IPS DF 6.9 (cell line): Measurements from ENCODE around the gene TEKT5.
"Not testable (repeated sequence)": the region's sequence is repeated elsewhere in the genome, so short reads cannot be mapped to it uniquely, and the experiment has no call there.

Experiments
- DNase-seq: peaks from one replicate; pipeline ENCODE4 v3.0.0-alpha.2; 2013; ENCODE audit warnings: low read depth, low spot score
- H3K27ac ChIP-seq: one replicate; pipeline ENCODE4 v1.5.1; 2013; ENCODE audit warnings: low read length, control low read depth
- H3K27me3 ChIP-seq: 2 replicates; pipeline ENCODE4 v1.6.1; 2013; ENCODE audit warnings: mild to moderate bottlenecking, low read length; ENCODE audit not compliant: control insufficient read depth, insufficient read depth
- H3K36me3 ChIP-seq: 2 replicates; pipeline ENCODE4 v1.6.1; 2013; ENCODE audit warnings: low read length; ENCODE audit not compliant: control insufficient read depth, insufficient read depth
- H3K4me1 ChIP-seq: 2 replicates; pipeline ENCODE4 v1.6.1; 2013; ENCODE audit warnings: low read length; ENCODE audit not compliant: control insufficient read depth, insufficient read depth
- H3K4me3 ChIP-seq: 2 replicates; pipeline ENCODE4 v1.5.1; 2013; ENCODE audit warnings: mild to moderate bottlenecking, low read length
- H3K9me3 ChIP-seq: 2 replicates; pipeline ENCODE4 v1.6.1; 2013; ENCODE audit warnings: low read length, inconsistent platforms; ENCODE audit not compliant: control insufficient read depth, insufficient read depth
- WGBS: extraction: QIAGEN DNeasy Blood & Tissue Kit; methylation state at CpG from one replicate; pipeline ENCODE4 v1.1.7; 2013; ENCODE audit warnings: mixed read lengths, missing lambda C conversion rate; ENCODE audit not compliant: insufficient read length, insufficient coverage; 5-methylcytosine and 5-hydroxymethylcytosine counted together

Gene TEKT5

DNA sequence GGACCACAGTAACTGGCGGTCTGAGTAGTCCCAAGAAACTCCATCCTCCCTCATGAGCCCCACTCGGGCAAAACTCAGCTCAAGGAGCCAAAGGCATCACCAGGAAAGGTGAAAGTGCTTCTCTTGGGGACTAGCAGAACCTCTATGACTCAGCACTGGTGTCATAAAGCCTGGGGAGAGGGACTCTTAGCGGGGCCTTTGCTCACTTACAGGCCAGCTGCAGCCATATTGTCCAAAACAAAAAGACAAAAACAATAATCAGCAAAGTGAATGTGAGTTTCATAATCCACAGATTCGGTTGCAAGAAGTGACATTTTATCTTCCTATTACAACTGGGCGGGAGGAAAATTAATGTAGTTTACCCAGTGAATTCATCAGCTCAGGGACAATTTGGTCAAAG, at the start of gene TEKT5:
Gene TEKT5 (minus strand): TSS at position 101 of the 400 bp plus-strand sequence. CDS start 57 bp downstream, at position 44.
- Histone ChIP-seq H3K4me1 (peaks cover 2% of the 10 kb centered on the region; the same call in 1 of the 2 replicates), H3K9me3 (no peaks in the 10 kb centered on the region), H3K4me3 (no peak within 1 kb of the TSS), H3K27me3 (no peaks in the 10 kb centered on the region), H3K36me3 (no peaks in the 10 kb centered on the region), H3K27ac (no peak within 1 kb of the TSS)
- no CpG with 5 or more reads among the region's 5 CpGs for WGBS
- no peak for DNase-seq

DNA sequence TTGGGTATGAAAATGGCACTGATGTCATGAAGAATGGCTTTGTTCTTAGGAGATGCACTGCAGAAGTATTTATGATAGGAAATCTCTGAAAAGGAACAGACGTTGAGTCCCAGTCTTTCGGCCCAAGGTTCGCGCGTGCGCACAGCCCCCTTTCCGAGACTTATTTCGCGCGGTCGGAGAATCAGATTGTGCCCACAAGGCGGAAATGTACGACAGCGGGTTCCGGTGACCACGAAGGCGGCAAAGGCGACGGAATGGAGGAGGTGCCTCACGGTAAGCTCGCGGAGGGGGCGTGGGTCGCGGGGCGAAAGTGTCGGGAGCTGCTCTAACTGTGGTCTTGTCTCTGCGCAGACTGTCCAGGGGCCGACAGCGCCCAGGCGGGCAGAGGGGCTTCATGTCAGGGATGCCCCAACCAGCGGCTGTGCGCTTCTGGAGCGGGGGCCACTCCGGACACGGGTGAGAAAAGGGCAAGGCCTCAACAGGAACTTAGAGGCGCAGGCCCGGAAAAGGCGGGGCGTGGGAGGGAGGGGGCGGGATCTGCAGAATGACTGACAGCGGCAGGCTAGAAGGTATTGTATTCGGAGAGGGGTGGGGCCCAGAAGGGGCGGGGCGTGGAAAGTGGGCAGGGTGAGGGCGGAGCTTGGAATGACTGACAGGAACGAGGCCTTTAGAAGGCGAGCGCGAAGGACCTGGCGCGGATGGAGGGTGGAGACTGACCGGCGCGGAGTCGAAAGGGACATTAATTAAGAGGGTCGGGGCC, 49.1 kb upstream of the TEKT5 start, which contains the start of gene NUBP1:
Gene NUBP1 (plus strand): TSS at position 233 of the 760 bp plus-strand sequence. CDS start 22 bp downstream, at position 255.
- WGBS = no CpG with 5 or more reads among the region's 57 CpGs
- Histone ChIP-seq H3K4me1 (no peaks in the 10 kb centered on the region), H3K4me3 (peak within 1 kb of the TSS; percentile 54; the same call in 1 of the 2 replicates), H3K9me3 (no peaks in the 10 kb centered on the region), H3K36me3 (no peaks in the 10 kb centered on the region), H3K27me3 (no peaks in the 10 kb centered on the region), H3K27ac (no peak within 1 kb of the TSS)
- DNase-seq = peak; percentile 63

GRCh38 chr16:10743227-10743609, 48.5 kb upstream of the TEKT5 start:
- peak overlapping the region; percentile 54; the same call in 1 of the 2 replicates for H3K4me3 ChIP-seq
- no CpG with 5 or more reads among the region's 5 CpGs for WGBS

DNA sequence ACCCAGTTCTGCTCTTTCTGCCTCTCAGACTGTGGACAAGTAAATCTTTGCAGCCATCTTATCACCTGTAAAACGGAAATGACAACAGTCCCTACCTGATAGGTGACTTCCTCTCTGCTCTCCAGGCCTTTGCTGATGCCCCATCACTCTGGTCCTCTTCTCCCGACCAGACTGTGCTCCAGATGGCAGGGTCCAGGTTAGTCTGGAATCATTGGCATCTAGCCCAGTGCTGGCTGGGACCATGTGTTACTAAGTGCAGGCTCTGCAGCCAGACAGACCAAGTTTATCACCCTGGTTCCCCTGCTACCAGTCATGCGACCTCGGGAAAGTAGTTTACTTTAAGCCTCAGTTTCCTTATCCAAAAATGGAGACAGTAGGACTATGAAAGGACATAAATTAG, 47.1 kb upstream of the TEKT5 start:
- Histone ChIP-seq H3K27ac (no peak overlapping the region), H3K9me3 (no peaks in the 10 kb centered on the region), H3K4me3 (no peak overlapping the region), H3K36me3 (no peaks in the 10 kb centered on the region), H3K27me3 (no peaks in the 10 kb centered on the region), H3K4me1 (no peaks in the 10 kb centered on the region)
- WGBS = no CpG with 5 or more reads among the region's 4 CpGs
- DNase-seq = no peak

More at GRCh38 chr16:10743227-10743609, 48.5 kb upstream of the TEKT5 start:
- no peaks in the 10 kb centered on the region for H3K4me1 ChIP-seq
- H3K36me3 ChIP-seq = no peaks in the 10 kb centered on the region
- H3K9me3 ChIP-seq = no peaks in the 10 kb centered on the region
- H3K27me3 ChIP-seq = no peaks in the 10 kb centered on the region
- H3K27ac ChIP-seq = no peak overlapping the region
- DNase-seq = no peak

DNA sequence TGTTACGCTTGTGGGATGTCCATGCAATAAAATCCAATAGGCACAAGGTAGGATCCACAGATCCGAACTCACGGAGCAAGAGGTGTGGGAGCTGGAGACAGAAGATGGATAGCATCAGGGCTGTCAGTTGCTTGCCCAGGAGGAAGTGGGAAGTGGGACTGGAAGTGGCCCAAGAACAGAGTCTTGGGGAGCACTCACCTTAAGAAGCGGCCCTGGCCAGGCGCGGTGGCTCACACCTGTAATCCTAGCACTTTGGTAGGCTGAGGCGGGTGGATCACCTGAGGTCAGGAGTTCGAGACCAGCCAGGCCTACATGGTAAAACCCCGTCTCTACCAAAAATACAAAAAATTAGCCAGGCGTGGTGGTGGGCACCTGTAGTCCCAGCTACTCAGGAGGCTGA, 46.5 kb upstream of the TEKT5 start:
- not testable (repeated sequence) for H3K4me1 ChIP-seq, H3K27ac ChIP-seq
- WGBS = no CpG with 5 or more reads among the region's 10 CpGs

DNA sequence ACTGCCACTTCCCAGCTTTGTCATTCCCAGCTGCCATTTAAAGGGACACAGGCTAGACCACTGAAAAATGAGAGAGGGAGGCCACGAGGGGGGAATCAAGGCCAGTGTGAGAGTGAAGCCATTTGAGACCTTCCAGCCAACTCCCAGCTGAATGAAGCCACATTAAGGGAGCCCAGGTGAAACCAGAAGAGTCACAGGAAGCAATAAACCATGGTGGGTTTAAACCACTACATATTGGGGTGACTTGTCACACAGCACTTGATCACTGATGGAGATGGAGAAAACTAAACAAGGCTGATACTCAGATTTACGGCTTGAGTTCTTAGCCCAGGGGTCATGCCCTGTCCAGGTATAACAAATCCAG, 46.1 kb upstream of the TEKT5 start:
- no peak overlapping the region for H3K27ac ChIP-seq
- no peaks in the 10 kb centered on the region for H3K27me3 ChIP-seq
- H3K36me3 ChIP-seq = no peaks in the 10 kb centered on the region
- H3K9me3 ChIP-seq = no peaks in the 10 kb centered on the region
- H3K4me3 ChIP-seq = no peak overlapping the region
- H3K4me1 ChIP-seq = no peaks in the 10 kb centered on the region
- no CpG with 5 or more reads among the region's 2 CpGs for WGBS
- DNase-seq = no peak

More for the DNA sequence above, 46.5 kb upstream of the TEKT5 start:
- not testable (repeated sequence) for H3K9me3 ChIP-seq, H3K36me3 ChIP-seq, H3K4me3 ChIP-seq, DNase-seq, H3K27me3 ChIP-seq

DNA sequence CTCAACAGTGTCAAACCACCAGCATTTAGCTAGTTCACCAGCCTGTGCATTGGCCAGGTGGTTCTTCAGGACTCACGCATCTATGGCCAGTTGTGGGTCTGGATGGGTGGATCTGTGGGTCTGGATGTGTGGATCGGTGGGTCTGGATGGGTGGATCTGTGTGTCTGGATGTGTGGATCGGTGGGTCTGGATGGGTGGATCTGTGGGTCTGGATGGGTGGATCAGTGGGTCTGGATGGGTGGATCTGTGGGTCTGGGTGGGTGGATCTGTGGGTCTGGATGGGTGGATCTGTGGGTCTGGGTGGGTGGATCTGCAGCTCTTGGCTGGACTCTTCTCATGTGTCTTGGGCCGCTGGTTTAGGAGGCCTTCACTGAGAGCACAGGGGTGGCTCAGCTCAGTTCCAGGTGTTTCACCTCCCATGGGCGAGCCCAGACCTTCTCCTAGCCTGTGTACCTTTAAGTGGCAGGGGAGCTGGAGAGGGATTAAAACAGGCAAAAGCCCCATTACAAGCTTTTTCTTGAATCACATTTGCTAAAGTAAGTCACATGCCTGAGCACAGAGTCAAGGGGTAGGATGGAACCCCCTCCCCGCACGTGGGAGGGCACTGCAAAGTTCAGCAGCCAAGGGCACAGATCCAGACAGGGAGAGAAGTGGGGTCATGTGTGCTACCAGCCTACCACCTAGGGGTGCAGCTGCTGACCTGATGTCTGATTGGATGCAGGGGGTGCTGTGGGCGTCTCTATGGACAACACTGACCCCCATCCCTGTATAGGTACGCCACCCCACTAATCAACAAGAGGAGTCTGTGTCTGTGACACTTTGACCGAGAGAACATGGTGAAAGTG, 45.5 kb upstream of the TEKT5 start:
- H3K27me3 ChIP-seq = no peaks in the 10 kb centered on the region
- no peaks in the 10 kb centered on the region for H3K9me3 ChIP-seq
- H3K27ac ChIP-seq = no peak overlapping the region
- no peaks in the 10 kb centered on the region for H3K4me1 ChIP-seq
- H3K36me3 ChIP-seq = no peaks in the 10 kb centered on the region
- H3K4me3 ChIP-seq = no peak overlapping the region
- no CpG with 5 or more reads among the region's 10 CpGs for WGBS
- no peak for DNase-seq

DNA sequence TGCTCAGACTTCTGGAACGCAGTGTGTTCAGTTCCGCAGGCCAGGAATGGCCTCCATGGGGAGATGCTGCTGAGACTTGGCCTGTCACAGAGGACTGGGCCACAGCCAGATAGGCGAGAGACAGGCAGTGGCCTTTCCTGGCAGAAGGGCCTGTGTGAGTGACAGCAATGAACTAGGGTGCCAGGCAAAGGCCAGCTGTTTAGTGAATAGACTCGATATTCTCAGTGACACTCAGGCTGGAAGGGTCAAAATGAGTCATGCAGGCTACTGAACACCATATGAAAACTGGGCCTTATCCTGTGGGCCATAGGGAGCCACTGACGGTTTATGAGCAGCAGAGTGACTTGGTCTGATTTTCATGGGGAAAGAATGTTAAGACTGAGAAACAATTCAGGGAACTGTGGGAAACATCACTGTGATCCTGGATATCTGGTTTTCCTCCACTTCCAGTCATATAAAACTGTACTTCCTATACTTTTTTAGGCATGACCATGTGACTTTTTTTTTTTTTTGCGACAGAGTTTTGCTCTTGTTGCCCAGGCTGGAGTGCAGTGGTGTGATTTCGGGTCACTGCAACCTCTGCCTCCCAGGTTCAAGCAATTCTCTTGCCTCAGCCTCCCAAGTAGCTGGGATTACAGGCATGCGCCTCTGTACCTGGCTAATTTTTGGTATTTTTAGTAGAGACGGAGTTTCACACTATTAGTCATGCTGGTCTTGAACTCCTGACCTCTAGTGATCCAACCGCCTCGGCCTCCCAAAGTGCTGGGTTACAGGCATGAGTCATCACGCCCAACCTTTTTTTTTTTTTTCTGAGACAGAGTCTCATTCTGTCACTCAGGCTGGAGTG, 43.7 kb upstream of the TEKT5 start:
- H3K4me3 ChIP-seq = no peak overlapping the region

GRCh38 chr16:10737068-10737625, 42.4 kb upstream of the TEKT5 start:
- H3K36me3 ChIP-seq = no peaks in the 10 kb centered on the region
- no peaks in the 10 kb centered on the region for H3K9me3 ChIP-seq
- no CpG with 5 or more reads among the region's 12 CpGs for WGBS
- H3K4me1 ChIP-seq = no peaks in the 10 kb centered on the region
- H3K27me3 ChIP-seq = no peaks in the 10 kb centered on the region
- H3K27ac ChIP-seq = no peak overlapping the region
- H3K4me3 ChIP-seq = no peak overlapping the region
- peak; percentile 43 for DNase-seq

More for the DNA sequence above, 43.7 kb upstream of the TEKT5 start:
- no peak for DNase-seq
- Histone ChIP-seq H3K9me3 (no peaks in the 10 kb centered on the region), H3K27me3 (no peaks in the 10 kb centered on the region), H3K36me3 (no peaks in the 10 kb centered on the region), H3K4me1 (no peaks in the 10 kb centered on the region), H3K27ac (no peak overlapping the region)
- no CpG with 5 or more reads among the region's 12 CpGs for WGBS

GRCh38 chr16:10731790-10732189, 37.1 kb upstream of the TEKT5 start:
- no peak overlapping the region for H3K27ac ChIP-seq
- H3K27me3 ChIP-seq = no peaks in the 10 kb centered on the region
- no peak for DNase-seq
- H3K4me3 ChIP-seq = no peak overlapping the region
- no peaks in the 10 kb centered on the region for H3K36me3 ChIP-seq
- H3K9me3 ChIP-seq = no peaks in the 10 kb centered on the region
- no peaks in the 10 kb centered on the region for H3K4me1 ChIP-seq
- WGBS = no CpG with 5 or more reads among the region's 7 CpGs
